SKM-1 (cell line): ENCODE results near the gene DERL3.
"Not testable (repeated sequence)": the region's sequence is repeated elsewhere in the genome, so short reads cannot be mapped to it uniquely, and the experiment has no call there.

Experiments used
- DNase-seq: peaks from one replicate; lab custom pipeline; 2025; ENCODE audit not compliant: unreplicated experiment; lab: John Stamatoyannopoulos, UW

DERL3 gene

GRCh38 chr22:23838681-23839468 is at the start of gene DERL3:
Gene DERL3 (minus strand): TSS chr22:23839006. CDS start chr22:23838987, 19 bp downstream.
- peak; percentile 99 for DNase-seq

DNA sequence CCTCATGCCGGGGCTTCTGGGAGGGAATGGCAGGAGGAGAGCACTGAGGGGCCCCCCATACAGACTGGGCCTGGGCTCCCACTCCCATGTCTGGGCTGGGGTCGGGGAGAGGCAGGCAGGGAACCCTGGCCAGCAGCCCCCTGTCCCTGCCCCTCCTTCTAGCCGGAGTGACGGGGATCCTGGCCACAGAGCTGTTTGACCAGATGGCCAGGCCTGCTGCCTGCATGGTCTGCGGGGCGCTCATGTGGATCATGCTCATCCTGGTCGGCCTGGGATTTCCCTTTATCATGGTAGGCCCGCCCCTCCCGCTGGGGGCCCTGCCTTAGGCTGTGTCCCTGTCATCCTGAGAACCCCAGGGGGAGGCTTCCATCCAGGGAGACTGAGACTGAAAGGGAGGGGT is 45.3 kb upstream of the DERL3 start:
- no peak for DNase-seq

- no peak for DNase-seq
Observed at GRCh38 chr22:23883658-23884057, 44.9 kb upstream of the DERL3 start.

DNA sequence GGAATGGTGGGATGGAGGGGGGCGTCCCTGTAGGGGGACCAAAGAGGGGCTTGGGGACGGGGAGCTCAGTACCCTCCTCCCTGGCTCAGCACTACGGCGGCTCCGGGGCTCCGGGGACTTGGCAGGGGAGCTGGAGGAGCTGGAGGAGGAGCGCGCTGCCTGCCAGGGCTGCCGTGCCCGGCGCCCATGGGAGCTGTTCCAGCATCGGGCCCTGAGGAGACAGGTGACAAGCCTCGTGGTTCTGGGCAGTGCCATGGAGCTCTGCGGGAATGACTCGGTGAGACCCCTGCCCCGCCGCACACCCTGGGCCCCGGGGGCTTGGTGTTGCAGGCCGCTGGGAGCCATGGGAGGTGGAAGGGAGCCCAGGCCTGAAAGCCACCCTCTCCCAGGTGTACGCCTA is 43.6 kb upstream of the DERL3 start:
- no peak for DNase-seq

GRCh38 chr22:23878219-23878618 is 39.4 kb upstream of the DERL3 start:
- DNase-seq = no peak

DNA sequence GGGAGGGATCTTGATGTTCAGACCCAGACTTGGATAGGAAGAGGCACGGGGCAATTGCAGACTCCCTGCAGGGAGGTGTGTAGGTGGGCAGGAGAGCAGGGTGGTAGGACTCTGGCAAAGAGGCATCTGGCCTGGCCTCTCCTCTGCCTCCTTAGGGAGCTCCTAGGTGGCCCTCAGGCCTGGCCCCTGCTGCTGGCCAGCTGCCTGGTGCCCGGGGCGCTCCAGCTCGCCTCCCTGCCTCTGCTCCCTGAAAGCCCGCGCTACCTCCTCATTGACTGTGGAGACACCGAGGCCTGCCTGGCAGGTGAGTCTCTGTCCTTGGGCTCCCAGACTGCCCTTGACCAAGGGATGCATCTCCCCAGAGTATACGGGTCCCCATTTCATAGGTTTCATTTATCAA is 38.8 kb upstream of the DERL3 start:
- DNase-seq = no peak

- DNase-seq = no peak
Observed at GRCh38 chr22:23875801-23876200, 37.0 kb upstream of the DERL3 start.

DNA sequence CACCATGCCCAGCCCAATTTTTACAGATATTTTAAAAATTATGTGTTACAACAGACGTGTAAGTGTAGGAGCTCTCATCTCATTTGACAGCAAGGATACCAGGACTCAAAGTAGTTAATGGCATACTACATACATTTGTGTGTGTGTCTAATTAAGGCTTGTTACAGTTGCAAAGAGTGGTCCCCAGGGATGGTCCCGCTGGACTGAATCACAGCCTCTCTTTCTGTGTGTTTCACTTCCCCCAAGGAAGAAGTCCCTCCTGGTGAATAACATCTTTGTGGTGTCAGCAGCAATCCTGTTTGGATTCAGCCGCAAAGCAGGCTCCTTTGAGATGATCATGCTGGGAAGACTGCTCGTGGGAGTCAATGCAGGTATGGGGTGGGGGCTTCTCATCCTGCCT is 36.1 kb upstream of the DERL3 start:
- no peak for DNase-seq

DNA sequence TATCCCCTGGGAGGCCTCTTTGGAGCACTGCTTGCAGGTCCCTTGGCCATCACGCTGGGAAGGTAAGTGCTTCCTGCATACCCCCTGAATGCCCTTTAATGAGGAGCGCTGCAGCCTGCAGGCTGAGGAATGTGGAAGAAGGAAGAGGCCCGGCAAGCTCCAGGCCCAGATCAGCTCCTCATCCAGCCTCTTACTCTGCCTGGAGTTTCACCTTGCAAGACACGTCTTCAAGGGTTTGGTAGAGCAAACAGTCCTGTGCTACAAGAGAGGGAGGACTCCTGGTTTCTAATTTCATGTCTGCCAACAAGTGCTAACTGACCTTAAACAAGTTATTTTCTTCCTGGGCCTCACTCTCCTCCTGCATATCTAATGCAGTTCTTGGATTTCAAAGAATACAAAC is 29.8 kb upstream of the DERL3 start:
- no peak for DNase-seq

- DNase-seq = not testable (repeated sequence)
Observed at GRCh38 chr22:23864499-23865154, 25.8 kb upstream of the DERL3 start.

DNA sequence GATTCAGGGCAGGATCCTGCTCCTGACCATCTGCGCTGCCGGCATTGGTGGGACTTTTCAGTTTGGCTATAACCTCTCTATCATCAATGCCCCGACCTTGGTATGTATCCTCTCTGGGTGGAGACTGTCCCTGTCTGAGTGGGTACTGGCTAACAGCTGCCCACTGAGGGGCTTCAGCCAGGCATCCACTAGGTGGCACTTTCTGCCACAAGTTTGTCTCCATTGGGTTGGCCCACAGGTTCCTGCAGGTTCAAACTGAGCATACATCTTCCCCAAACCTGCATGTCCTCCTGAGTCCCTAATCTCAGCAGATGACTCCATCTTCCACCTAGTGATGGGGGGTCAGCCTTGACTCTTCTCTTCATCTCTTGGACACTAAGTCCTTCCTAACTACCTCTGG is 23.3 kb upstream of the DERL3 start:
- no peak for DNase-seq

DNA sequence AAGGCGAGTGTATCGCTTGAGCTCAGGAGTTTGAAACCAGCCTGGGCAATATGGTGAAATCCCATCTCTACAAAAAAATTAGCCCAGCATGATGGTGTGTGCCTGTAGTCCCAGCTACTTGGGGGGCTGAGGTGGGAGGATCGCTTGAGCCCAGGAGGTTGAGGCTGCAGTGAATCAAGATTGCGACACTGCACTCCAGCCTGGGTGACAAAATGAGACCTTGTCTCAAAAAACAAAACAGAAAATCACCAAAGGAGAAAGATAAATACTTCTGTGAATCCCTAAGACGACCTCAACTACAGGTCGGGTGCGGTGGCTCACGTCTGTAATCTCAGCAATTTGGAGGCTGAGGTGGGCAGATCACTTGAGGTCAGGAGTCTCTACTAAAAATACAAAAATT is 21.4 kb upstream of the DERL3 start:
- DNase-seq = not testable (repeated sequence)

DNA sequence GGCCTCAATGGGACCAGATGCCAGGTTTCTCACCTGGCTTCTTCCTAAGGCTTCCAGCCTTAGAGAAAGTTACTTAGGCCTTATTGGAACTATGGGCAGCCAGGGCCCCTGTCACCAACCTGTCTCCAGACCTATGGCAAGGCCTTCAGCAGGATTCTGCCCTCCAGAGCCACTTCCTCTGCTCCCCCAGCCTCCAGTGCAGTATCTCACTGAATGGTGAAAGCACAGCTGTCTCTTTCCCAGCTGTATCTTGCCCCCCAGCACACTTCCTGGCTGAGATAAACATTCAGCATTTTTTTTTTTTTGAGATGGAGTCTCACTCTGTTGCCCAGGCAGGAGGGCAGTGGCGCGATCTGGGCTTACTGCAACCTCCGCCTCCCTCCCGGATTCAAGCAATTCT is 20.4 kb upstream of the DERL3 start:
- DNase-seq = no peak

- no peak for DNase-seq
Observed at GRCh38 chr22:23858484-23858815, 19.6 kb upstream of the DERL3 start.

DNA sequence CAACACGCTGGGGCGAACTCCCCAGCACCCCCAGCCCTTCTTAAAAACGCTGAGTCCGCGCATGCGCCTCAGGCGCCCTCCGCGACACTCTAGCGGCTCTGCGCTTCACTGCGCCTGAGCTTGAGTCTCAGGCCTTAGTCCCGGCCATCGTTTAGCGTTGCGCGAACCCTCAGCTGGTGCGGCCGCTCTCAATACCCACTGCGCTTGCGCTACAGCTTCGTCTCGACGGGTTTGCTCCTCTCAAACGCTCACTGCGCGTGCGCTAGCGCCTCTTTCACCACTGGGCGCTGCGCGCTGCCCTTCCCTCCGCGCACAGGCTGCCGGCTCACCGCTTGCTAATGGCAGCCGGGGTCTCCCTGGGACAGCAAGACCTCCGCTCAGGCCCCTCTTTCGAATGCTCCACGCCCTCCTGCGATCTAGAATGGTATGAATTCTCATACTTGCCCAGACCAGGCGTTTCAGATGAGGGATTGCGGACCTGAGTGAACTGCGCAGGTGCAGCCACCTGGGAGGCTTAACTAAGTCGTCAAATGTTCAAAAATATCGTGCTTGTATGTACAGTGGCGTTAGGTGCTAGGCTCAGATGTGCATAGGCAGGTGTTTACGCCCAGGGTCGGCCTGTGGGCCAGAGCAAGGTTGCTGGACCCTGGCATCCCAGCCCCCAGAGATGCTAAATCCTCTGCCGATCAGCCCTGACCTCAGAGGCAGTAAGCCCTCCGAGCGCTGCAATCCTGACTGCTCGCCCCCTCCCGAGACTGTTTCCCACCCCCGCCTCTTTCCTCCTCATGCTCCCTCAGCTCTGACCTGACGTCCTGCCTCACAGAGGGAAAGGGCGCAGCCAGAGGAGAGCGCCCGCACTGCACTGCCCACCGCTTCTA is 19.0 kb upstream of the DERL3 start, which contains the start of gene SLC2A11:
TSS of gene SLC2A11 (plus strand) at position 270 of the 878 bp plus-strand sequence. CDS start at position 395, 125 bp downstream.
- peak; percentile 88 for DNase-seq

- no peak for DNase-seq
Observed at GRCh38 chr22:23856721-23857605, 18.2 kb upstream of the DERL3 start.

GRCh38 chr22:23850136-23850611 is 11.4 kb upstream of the DERL3 start:
- DNase-seq = no peak

DNA sequence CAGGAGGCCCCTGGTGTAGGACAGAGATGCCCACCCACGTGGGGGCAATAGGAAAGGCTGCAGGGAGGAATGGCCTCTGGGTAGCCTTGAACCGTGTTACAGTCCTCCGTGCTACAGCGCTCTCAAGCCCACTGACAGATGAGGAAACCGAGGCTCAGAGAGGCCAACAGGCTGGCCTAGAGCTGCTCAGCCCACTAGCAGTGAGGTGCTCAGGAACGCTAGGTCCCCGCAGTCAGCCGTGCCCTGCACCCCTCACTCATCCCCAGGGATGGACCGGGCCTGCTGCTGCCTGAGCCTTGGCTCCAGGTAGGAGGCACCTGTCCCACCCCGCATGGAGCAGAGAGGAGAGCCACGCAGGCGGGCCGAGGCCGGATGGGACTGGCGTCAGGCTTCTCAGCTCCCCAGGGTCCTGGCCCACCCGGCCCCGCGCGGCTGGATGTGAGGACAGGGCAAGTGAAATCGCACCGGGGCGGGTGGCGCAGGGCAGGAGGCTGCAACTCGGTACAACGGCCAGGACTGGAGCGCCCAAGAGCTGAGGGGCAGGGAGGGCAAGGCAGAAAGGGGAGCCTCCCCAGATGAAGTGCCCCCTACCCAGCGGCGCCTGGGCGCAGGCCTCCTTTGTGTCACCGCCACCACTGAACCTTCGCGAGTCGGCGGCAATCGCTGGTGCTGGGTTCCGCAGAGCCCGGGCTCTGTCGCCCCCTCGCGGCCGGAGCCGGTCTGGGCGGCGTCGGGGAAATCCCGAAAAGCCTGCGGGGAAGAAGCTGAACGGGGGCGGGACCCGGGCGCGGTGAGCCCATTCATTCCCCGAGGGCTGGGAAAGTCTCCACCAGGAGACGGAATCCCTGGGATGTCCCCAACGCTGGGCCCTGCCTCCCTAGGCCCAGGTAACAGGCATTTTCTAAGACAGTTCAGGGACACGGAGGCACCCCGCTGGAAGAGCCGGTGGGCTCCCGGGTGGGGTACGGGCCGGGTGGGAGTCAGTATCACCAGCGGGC is 10.5 kb upstream of the DERL3 start:
- peak; percentile 21 for DNase-seq
